HG03066 (cell line): Measurements from ENCODE around the gene PDPN.

Experiments
- ATAC-seq: cut with Tn5 transposase; IDR thresholded peaks from one replicate; pipeline ENCODE4 v1.9.1; 2021; ENCODE audit warnings: low read depth; ENCODE audit not compliant: unreplicated experiment

PDPN gene

DNA sequence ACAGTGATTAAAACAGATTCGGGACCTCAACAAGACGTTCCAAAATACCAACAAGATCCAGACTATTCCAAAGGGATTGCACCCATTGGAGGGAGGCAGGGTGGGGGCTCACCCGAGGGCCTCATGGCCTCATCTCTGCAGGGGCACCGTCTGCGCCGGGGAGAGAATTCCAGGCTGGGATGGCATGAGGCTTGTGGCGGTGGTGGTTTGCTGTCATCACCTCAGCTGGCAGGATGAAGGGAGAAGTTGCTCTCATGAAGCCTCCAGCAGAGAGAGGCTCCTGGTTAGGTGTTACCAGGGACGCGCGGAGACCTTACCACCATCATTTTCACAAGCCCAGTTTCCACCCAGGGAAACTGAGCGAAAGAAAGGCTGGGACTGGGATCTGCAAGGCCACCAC, 6.7 kb upstream of the PDPN start:
- ATAC-seq, result no peak

DNA sequence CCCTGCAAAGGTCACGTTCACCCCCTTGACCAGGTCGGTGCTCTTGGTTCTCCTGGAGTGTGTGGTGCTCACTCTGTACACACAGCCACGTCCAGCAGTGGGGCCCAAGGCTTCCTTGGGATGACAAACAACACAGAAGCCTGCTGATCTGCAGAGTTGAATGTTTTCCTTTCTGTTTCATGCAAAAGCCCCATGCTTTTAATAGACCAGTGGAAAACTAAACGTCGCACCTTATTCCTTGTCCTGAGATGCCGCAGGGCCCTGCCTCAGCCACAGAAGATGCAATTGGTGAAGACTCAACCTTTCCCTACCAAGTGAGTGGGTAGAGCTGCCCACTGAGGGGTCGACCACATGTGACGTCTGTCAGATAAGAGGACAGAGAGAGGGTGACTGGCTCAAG, 5.8 kb upstream of the PDPN start:
- no peak for ATAC-seq

DNA sequence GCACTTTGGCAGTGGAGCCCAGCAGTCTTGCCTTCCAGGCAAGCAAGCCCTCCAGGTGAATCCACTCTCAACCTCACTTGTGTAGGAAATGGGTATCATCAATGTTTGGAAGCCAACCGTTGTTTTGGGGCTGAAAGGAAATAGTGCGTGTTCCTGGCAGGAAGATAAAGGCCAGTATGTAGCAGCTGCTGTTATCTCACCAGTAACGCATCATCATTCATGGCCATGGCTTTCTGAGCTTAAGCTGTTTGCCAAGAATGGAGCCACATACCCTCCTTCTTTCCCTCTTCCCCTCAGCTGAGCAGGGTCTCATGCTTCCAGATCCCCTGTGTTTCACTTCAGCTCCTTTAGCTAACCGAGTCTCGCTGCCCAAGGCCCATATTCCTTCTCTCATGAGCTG, 2.2 kb upstream of the PDPN start:
- no peak for ATAC-seq

DNA sequence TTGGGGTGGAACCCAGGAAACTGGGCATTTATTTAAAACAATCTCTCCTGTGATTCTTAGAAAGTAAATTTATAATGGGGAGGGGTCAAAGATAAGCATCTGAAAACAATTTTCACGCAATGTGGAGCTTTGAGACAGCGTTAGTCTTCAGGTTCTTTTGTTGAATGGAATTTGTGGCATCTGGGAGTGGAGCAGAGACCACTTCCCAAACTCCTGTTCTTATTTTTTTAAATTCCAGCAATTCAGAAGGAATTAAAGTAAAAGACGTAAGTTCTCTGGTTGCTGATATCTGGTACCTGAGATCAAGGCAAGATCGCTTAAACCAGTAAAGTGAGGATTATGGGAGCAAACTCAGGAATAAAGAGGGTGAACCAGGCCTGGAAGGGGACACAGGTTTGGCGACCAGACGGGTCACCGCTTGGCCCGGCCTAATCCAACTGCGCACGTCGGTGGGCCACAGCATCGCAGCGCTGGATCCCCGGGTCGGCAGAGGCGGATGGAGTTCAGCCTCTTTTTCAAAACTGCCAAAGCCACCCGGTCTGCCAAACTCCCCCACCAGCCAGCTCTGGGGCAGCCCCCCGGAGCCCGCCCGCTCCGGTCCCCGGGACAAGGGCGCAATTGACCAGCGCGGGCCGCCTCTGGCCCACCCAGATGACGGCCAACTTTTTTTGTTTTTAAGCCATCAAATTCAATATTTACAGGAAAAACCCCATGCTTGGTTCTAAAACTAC, 754 bp upstream of the PDPN start:
- no peak for ATAC-seq

DNA sequence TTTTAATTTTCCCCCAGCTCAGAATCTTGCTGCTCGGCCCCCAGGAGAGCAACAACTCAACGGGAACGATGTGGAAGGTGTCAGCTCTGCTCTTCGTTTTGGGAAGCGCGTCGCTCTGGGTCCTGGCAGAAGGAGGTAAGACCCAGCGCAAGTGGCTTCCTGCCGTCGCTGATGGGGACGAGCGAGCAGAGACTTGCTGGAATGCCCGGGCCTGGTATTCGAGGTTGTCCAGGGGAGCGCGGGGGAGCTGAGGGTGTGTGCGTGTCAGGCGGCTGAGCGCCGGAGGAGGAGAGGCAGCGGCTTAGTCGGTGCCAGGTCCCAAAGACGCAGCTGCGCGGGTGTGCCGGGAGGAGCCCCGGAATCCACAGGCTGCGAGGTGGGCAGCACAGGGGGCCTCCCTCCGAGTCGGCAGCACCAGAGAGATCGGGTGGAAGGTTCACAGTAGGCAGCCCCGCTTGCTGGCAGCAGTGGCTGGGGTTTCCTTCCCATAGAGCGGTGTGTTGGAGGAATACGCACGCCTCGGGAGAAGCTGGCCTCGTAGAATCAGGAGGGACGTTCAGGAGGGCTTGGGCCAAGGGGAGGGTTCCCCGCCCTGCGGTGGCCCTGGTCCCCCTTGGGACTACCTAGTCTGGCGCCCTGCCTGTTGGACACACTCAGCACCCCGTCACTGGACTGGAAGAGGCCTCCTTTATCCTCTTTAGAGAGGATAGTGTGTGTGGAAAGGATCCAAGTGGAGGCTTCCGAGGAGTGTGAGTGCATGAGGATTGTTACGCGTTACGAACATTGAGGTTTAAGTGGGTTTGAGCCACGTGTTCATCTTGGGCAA, 547 bp downstream of the PDPN start:
- no peak for ATAC-seq

DNA sequence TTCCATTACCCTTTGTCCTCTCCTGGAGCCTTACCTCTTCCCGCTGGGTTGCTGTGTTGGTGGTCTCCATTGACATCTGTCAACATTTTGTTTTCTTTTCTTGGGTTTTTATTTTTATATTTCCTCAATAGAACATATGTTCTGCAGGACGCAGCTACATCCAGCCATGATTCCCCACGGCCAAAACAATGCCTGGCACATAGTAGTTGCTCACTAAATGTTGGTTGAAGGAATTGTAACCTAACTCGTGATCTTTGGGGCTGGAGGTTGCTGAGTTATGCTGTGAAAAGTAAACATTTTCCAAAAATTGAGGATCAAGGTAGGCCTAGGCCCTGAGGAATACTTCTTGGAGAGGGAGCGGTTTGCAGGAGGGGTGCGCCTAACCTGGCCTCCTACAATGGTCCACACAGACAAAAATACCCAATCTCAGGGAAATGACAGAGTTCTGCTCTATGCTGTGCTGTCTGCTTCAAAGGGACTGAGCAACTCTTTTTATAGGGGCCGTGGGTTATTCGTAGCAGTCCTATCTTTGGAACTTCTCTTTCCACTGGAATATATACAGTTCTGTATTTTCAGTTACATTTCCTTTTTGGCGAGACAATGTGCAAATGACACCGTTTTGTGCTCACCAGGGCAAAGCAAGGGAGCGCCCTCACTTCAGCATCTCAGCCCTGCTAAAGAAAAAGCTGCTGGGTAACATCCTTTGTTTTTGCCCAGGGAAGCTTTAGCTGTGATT, 1.4 kb downstream of the PDPN start:
- ATAC-seq, result no peak

DNA sequence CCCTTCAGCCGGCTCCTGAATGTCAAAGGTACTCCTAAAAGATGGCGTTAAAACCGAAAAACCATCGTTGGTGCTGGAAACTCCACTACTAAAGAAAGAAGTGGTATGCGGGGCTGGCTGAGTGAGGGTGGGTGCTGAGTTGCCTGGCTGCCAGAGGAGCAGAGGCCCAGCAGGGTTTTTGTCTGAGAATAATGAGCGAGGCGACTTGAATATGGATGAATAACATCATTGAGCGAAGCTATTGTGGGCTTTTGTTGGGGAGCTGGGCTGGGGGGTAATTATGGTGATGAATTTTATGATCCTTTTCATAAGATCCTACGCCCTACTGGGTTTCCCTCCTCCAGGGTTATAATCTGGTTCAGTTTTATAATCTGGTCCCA, 2.0 kb downstream of the PDPN start:
- ATAC-seq, result no peak

DNA sequence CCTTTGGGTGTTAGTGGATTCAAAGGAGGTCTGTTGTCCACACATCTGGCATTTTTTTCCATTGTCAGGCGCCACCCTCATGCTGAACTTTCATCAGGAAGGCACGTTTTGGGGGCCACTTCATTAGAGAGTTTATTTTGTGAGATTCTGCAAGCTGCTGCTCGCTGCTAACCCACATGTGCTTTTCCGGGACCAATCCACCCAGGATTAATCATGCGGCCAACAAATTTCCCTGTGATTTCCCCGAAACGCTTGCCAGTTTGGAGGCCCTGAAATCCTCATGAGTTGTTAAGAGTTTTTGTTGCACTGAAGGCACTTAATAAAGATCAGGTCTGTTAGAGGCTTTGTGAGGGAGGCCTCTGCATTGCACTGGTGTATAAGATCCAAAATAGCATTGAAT, 2.4 kb downstream of the PDPN start:
- ATAC-seq, result no peak

DNA sequence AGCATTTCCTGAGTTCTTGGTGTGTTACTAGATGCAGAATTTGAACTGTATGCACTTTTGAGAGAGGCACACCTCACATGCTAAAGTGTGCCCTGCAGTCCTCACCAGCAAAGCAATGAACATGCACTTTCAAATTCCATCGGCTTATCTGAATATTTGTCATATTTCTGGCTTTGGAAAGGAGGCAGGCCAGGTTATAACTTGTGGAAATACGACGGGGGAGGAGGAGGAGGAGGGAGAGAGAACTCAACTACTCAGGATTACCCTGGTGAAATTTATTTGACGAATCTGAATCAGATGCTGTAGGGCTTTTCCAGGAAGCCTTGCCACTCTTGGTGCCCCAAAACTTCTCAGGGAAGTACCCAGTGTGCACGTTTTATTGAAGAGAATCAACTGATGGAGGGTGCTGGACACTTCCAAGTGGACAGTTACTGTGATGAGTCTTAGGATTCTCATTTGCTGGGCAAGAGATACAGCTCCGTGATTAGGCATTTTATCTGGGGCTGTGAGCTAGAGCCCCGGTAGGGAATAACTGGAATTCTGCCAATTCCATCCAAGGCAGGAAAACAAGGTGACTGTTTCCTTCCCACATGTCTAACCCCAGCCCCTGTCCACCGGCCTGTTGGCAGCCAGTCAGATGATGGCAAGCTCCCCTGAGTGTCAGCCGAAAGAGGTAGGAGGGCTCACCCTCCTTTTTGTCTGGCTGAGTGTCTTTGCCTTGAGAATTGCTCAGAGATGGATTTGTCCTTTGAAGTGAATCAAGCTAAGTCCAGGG, 3.8 kb downstream of the PDPN start:
- ATAC-seq, result no peak

DNA sequence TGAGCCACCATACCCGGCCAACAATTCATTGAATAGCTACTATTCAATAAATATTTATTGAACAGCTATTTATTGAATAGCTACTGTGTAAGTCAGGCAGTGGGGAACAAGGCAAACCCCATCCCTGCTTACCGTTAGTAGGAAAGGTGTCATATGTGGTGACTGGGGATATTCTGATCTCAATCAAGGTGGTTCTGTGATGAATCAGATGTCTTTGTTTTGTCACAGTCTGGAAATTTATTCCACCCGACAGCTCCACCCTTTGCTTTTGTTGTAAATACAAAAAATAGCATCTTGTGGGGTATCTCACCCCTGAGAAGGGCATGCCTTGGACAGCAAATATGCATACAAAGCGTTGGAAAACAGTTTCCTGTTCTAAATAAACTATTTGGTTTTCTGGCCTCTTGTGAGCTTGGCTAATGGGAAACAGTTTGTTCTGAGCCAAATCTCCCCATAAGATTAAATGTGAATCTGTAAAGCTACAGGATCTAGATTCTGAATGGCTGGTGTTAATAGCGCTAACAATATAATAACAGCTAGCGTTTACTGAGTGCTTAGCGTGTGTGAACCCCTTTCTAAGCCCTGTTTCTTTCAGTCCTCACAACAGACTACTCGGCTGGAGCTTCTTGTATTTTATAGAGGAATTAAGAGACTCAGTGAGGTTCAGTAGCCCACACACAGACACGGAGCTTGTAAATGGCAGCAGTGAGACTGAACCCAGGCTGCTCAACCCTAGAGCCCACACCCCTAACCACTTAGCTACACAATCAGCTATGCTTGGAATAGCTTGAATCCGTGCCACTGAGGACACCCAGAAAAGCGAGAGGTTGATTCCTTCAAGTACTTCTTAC, 5.5 kb downstream of the PDPN start:
- ATAC-seq, result no peak

DNA sequence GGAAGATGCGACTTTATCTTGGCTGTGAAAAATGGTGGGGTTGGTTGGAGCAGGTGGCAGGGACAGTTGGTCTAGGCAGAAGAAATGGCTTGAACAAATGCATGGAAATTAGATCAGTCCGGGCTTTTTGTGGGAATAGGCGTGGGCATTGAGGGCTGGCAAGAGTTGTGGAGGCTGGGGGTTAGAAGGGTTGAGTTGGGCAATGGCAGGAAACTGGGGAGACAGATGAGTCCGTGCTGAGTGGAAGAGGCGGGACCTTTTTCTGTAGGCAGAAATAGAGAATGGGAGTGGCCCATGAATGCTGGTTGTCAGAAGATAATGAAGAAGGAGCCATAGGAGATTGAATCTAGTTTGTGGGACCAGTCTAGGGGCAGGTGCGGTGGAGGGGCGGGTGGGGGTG, 6.9 kb downstream of the PDPN start:
- ATAC-seq, result no peak

DNA sequence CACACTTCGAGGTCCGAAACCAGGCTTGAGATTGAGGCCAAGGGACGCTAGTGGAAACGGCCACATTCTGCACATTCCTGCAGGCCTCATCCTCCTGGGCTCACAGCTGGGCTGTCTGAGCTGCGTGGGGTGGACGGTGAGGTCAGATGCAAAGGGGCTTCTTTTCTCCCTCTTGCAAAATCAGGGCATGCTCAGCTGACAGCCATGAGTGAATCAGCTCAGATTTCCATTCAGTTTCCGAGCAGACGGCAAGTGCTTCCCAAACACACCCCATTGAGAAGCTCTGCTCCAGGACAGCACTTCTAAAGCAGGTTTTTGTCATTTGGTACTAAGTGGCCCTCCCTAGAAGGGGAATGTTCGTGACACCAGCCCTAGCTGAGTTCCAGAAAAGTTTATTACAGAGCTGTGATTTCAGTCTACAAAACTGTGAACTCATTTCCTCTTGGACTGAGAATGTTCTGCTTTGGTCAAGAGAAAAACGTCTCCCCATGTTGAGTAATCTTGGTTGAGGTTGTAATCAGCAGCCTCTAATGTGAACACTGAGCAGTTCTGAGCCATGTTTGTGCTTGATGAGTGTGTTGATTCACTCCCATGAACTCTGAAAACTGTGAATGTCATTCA, 10.0 kb downstream of the PDPN start:
- ATAC-seq, result no peak

DNA sequence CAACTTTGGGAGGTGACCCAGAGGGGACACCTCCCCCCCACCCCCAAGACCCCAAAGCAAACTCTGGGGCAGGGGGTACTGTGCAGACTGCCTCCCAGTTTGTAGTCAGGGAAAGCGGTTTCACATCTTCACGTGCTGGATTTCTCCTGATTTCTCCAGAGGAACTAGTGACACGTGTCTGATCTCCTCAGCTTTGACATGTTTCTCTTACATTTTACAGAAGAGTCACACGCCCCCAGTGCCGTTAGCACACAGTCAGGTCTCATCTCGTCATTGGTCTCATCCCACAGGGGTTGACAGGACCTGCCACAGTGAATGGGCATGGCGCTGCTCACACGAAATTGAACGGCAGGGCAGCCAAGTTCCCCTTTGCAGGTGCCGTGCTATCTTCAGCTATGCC, 11.8 kb downstream of the PDPN start:
- no peak for ATAC-seq

DNA sequence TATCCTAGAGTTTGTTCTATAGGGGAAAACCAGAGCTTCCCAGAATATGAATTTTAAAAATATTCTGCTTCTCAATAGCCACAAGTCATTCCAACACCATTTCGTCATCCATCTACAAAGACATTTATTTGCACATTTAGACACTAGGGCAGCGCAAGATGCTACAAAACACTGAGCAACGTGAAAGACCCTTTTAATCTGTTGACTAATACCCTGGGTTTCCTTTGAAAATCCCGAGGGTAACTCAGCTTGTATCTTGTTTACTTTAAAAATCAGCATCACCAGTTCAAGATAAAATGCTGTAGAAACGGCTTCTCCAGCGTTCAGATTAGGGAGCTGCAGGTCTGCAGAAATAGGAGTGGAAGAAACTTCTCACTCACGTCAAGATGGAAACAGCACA, 13.5 kb downstream of the PDPN start:
- no peak for ATAC-seq

DNA sequence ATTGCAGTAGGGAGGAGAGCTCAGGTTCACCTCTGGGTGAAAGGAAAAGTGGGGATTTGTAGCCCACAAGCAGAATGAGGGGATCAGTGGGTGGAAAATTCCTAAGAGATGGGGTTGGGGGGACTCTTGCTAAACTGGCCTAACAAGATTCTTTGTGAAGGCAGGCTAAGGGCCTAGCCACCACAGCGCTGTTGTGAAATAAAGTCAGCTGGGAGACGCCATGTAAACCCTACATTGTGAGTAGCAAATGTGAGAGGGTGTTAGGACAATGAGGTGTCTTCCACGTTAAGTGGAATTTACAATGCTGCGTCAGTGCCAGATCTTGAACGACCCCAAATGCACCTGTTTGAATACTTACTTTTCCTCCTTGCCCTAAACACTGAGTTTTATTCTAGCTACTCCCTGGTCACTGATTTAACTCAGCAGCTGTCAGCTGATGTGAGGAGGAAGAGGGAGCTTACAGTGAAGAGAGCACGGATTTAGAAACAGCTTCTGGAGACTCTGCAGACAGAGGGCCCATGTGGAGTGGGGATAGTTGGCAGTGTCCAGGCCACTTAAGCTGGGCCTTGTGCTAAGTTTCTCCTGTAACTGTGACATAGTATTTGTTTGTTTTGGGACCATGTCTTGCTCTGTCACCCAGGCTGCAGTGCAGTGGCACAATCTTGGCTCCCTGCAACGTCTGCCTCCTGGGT, 17.3 kb downstream of the PDPN start:
- ATAC-seq, result no peak

DNA sequence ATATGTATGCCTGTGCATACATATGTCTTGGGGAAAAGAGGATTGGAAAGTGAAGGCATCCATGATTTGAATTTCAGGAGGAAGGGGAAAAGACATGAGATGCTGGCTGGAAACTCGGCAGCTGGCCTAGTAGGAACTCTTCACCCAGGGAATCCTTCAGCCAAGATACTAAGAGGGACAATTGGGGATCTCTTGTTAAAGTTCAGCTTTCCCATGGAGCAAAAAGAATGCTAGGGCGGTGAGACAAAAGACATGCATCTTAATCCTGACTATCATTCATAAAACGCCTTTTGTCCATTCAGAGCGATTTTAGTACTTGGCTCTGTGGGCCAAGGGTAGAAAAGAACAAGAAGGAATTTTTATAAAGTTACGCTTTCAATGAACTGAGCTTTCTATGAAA, 20.5 kb downstream of the PDPN start:
- no peak for ATAC-seq

DNA sequence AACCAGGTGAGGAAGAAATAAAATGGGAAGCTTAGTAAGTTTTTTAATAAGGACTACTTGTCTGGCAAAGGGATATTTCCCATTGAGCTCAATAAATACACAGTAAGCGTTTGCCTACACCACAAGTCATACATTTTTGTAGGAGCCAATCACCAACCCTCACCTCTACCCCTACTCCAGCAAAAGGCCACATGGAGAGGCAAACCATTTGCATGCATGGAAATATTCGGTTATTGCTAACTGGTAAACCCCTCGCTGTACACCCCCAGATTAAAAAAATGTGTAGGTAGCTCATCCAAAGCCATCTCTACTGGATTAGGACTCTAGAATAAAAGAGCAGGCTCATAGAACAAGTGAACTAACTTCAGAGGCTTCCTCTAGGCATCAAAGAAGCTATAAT, 21.1 kb downstream of the PDPN start:
- ATAC-seq, result no peak

DNA sequence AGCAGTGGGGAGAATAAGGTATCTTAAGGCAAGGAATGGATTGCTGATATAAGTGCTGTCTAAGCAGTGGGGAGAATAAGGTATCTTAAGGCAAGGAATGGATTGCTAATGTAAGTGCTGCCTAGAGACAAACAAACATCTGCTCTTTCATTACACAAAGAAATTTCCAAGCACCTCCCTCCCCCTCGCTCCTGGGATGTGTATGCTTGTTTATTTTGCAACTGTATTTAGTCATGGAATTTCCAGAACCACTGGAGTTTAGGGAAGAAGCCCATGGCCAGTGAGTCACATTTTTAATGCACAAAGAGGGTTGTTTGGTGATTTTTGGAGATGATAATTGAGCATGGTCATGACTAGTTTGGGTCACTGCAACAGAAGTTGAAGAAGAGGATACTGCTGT, 21.5 kb downstream of the PDPN start:
- ATAC-seq, result no peak

DNA sequence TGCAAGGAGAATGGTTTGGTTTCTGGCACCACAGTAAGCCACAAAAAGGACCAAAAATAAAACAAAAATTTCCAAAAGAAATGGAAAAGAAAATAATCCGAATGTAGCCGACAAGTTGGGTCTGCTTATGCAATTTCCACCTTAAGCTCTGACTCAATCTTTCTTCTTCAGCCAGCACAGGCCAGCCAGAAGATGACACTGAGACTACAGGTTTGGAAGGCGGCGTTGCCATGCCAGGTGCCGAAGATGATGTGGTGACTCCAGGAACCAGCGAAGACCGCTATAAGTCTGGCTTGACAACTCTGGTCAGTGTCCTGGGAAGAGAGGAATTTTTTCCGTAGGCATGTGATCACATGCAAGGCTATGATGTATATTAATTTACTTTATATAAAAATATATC, 23.4 kb downstream of the PDPN start:
- ATAC-seq, result no peak
